CD4-positive, alpha-beta T cell treated with Interleukin-15 for 1 hour (primary cell): ENCODE data around the gene LGR6.
"Not testable (repeated sequence)": the region's sequence is repeated elsewhere in the genome, so short reads cannot be mapped to it uniquely, and the experiment has no call there.

Source experiments
- DNase-seq: peaks from one replicate; pipeline ENCODE4 v3.0.0-alpha.2; 2020

LGR6 gene

GRCh38 chr1:202160377-202160940 lies 33.1 kb upstream of the LGR6 start, which contains the start of gene PTPN7:
Gene PTPN7, minus strand, starts transcription at chr1:202160602. Its CDS starts 1,200 bp downstream, at chr1:202159402.
- peak; percentile 84 for DNase-seq

- no peak for DNase-seq
Observed at GRCh38 chr1:202161151-202162046, 32.2 kb upstream of the LGR6 start.

- peak; percentile 45 for DNase-seq
Observed at GRCh38 chr1:202162047-202162417, 31.6 kb upstream of the LGR6 start.

GRCh38 chr1:202162418-202163280 lies 30.9 kb upstream of the LGR6 start:
- no peak for DNase-seq

- no peak for DNase-seq
Observed at GRCh38 chr1:202163281-202164270, 30.0 kb upstream of the LGR6 start.

GRCh38 chr1:202164271-202165037 lies 29.1 kb upstream of the LGR6 start:
- peak; percentile 81 for DNase-seq

- DNase-seq = no peak
Observed at GRCh38 chr1:202165267-202165941, 28.2 kb upstream of the LGR6 start.

GRCh38 chr1:202165942-202166843 lies 27.4 kb upstream of the LGR6 start:
- no peak for DNase-seq

GRCh38 chr1:202167054-202167453 lies 26.5 kb upstream of the LGR6 start:
- DNase-seq = not testable (repeated sequence)

- no peak for DNase-seq
Observed at GRCh38 chr1:202167708-202168415, 25.7 kb upstream of the LGR6 start.

GRCh38 chr1:202168861-202169260 lies 24.7 kb upstream of the LGR6 start:
- no peak for DNase-seq

- no peak for DNase-seq
Observed at GRCh38 chr1:202170726-202171125, 22.9 kb upstream of the LGR6 start.

- no peak for DNase-seq
Observed at GRCh38 chr1:202171292-202172014, 22.1 kb upstream of the LGR6 start.

- DNase-seq = no peak
Observed at GRCh38 chr1:202172015-202172355, 21.6 kb upstream of the LGR6 start.

- DNase-seq = no peak
Observed at GRCh38 chr1:202173993-202174392, 19.6 kb upstream of the LGR6 start.

GRCh38 chr1:202176949-202177927 lies 16.4 kb upstream of the LGR6 start:
- no peak for DNase-seq
